HL-60 (cell line): Measurements from ENCODE around the gene B3GALNT2.
A peak's percentile ranks its signal among the peaks of the same experiment; 100 is the strongest.

ENCODE experiments used
- DNase-seq, 2 experiments: peaks; one replicate each; pipeline ENCODE4 v3.0.0-alpha.2; 2010 to 2020; ENCODE audit warnings: low read depth in 1 of 2, low spot score in 1 of 2
- H3K27ac ChIP-seq: fragments of 250-450 bp; sonication (Bioruptor Pico); replicated peaks from 2 replicates; pipeline ENCODE4 v1.5.1; 2020; ENCODE audit warnings: mild to moderate bottlenecking, moderate library complexity
- H3K27me3 ChIP-seq: fragments of 250-450 bp; sonication (Bioruptor Pico); 2 replicates; pipeline ENCODE4 v1.5.1; 2021; ENCODE audit warnings: mild to moderate bottlenecking, moderate library complexity; ENCODE audit not compliant: insufficient read depth, poor library complexity, severe bottlenecking
- H3K4me3 ChIP-seq: replicated peaks from 2 replicates; pipeline ENCODE4 v1.5.1; 2011; ENCODE audit warnings: mild to moderate bottlenecking, control low read depth, low read length; ENCODE audit not compliant: insufficient read depth
- GABPA ChIP-seq: IDR thresholded peaks from 2 replicates; pipeline ENCODE4 v1.6.1; 2012; ENCODE audit warnings: low read depth
- POLR2AphosphoS5 ChIP-seq: IDR thresholded peaks from 2 replicates; pipeline ENCODE4 v1.6.1; 2012; ENCODE audit warnings: low read depth
- REST ChIP-seq: IDR thresholded peaks from 2 replicates; pipeline ENCODE4 v1.6.1; 2012; ENCODE audit warnings: low read depth; ENCODE audit not compliant: insufficient replicate concordance
- SPI1 ChIP-seq: IDR thresholded peaks from 2 replicates; pipeline ENCODE4 v1.6.1; 2012; ENCODE audit warnings: low read depth, mild to moderate bottlenecking, borderline replicate concordance
- TF ChIP-seq, protein P1 (sequence below): IDR thresholded peaks from one replicate; pipeline ENCODE4 v1.5.1; 2011; ENCODE audit warnings: low read length, control low read depth, inconsistent platforms; ENCODE audit not compliant: insufficient read depth

B3GALNT2 gene

DNA sequence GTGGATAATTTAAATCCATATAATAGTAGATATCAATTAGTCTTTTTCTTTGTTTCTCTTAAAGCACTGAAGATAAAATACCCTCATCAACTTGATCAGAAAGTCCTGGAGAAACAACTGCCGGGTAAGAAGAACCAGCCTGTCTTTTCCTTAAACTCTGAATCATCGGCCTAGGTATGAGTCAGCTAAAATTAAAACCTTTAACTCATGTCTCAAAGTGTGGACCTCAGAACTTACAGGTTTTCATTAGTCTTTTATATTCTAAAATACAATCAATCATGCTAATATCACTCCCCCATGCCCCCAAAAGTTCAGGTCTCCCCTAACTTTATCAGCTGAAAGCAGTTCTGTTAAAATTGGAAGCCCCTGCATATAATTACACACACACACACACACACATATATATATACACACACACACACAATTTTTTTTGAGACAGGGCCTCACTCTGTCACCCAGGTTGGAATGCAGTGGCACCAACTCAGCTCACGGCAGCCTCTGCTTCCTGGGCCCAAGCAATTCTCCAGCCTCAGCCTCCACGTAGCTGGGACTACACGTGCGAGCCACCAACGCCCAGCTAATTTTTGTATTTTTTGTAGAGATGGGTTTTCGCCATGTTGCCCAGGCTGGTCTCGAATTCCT, 61.3 kb downstream of the B3GALNT2 start:
- Histone ChIP-seq H3K4me3 (no peak overlapping the region), H3K27me3 (no peaks in the 10 kb centered on the region), H3K27ac (peak overlapping the region; percentile 16; the same call in 1 of the 2 replicates)
- no peak for DNase-seq
- TF ChIP-seq POLR2AphosphoS5, result no peak
- TF ChIP-seq SPI1, result no peak
- TF ChIP-seq, protein P1, sequence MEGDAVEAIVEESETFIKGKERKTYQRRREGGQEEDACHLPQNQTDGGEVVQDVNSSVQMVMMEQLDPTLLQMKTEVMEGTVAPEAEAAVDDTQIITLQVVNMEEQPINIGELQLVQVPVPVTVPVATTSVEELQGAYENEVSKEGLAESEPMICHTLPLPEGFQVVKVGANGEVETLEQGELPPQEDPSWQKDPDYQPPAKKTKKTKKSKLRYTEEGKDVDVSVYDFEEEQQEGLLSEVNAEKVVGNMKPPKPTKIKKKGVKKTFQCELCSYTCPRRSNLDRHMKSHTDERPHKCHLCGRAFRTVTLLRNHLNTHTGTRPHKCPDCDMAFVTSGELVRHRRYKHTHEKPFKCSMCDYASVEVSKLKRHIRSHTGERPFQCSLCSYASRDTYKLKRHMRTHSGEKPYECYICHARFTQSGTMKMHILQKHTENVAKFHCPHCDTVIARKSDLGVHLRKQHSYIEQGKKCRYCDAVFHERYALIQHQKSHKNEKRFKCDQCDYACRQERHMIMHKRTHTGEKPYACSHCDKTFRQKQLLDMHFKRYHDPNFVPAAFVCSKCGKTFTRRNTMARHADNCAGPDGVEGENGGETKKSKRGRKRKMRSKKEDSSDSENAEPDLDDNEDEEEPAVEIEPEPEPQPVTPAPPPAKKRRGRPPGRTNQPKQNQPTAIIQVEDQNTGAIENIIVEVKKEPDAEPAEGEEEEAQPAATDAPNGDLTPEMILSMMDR, result no peak
- no peak for TF ChIP-seq REST
- no peak for TF ChIP-seq GABPA

DNA sequence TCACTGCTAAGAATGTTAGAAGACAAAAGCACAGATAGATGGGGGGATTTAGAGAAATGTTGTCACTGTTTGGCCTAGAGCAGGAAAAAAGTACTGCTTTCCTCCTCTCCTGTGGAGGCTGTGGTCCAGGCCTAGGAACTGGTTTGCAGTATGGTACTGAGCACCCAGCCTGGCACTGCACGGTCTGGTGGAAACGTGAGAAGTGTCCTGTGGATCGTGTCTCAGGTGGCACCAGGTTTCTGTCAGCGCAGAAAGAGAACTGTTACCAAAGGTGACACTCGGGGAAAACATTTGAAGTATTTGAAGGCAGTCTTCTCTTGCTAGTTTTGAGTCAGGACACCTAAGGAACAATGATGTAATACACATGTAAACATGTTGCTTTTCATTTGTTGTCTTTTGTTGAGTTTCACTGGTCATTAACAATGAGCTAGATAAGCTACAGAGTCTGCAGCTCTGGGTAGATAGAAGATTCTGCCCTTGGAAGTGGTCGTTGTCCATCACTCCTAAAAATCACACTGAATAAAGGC, 63.0 kb downstream of the B3GALNT2 start:
- H3K27ac ChIP-seq, result no peak overlapping the region
- H3K4me3 ChIP-seq, result no peak overlapping the region
- no peaks in the 10 kb centered on the region for H3K27me3 ChIP-seq
- TF ChIP-seq, protein P1, result no peak
- TF ChIP-seq POLR2AphosphoS5, result no peak
- TF ChIP-seq GABPA, result no peak
- no peak for TF ChIP-seq SPI1
- TF ChIP-seq REST, result no peak
- DNase-seq, result no peak

GRCh38 chr1:235434001-235434400, 70.3 kb downstream of the B3GALNT2 start:
- no peaks in the 10 kb centered on the region for H3K27me3 ChIP-seq
- DNase-seq, result no peak
- H3K27ac ChIP-seq, result no peak overlapping the region
- no peak overlapping the region for H3K4me3 ChIP-seq
- TF ChIP-seq, protein P1, result no peak
- TF ChIP-seq GABPA (no peak), REST (no peak), POLR2AphosphoS5 (no peak), SPI1 (no peak)
